Activated effector memory CD4-positive, alpha-beta T cell treated with anti-CD3 and anti-CD28 coated beads, Interleukin-2, amount 50 U/mL, for 16 hours (primary cell): Measurements from ENCODE around the gene TBC1D28.
"Not testable (repeated sequence)": the region's sequence is repeated elsewhere in the genome, so short reads cannot be mapped to it uniquely, and the experiment has no call there.

Source experiments
- DNase-seq: peaks from one replicate; pipeline ENCODE4 v3.0.0-alpha.2; 2020

Gene TBC1D28

GRCh38 chr17:18593138-18593537 is 51.1 kb downstream of the TBC1D28 start:
- DNase-seq: not testable (repeated sequence)
